GM21515 (cell line): ENCODE data around the gene OR52K2.
A peak's percentile ranks its signal among the peaks of the same experiment; 100 is the strongest.
"Not testable (repeated sequence)": the region's sequence is repeated elsewhere in the genome, so short reads cannot be mapped to it uniquely, and the experiment has no call there.

Experiments
- ATAC-seq: cut with Tn5 transposase; IDR thresholded peaks from one replicate; pipeline ENCODE4 v1.9.1; 2021; ENCODE audit not compliant: unreplicated experiment

OR52K2 gene

DNA sequence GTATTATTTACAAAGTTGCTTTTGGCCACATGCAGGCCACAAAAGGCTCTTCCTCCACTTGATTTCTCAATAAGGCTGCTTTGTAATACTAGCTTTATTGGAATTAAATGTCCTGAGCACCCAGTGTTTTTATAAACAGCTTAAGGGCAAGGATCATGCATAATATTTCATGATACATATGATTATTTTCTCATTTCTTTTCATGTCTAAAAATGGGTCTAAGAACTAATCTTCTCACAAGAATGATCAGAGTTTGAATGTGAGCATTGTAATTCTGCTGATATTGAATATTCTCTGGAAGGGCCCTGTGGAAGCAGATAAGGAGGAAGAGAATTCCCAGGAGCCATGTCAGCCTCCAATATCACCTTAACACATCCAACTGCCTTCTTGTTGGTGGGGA is at the start of gene OR52K2:
TSS of gene OR52K2 (plus strand) at position 301 of the 400 bp plus-strand sequence. CDS start at position 346, 45 bp downstream.
- ATAC-seq = no peak

DNA sequence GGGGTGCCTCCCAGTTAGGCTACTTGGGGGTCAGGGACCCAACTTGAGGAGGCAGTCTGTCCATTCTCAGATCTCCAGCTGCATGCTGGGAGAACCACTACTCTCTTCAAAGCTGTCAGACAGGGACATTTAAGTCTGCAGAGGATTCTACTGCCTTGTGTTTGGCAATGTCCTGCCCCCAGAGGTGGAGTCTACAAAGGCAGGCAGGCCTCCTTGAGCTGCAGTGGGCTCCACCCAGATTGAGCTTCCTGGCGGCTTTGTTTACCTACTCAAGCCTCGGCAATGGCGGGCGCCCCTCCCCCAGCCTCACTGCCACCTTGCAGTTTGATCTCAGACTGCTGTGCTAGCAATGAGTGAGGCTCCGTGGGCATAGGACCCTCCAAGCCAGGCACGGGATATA is 42.9 kb upstream of the OR52K2 start:
- ATAC-seq = not testable (repeated sequence)

DNA sequence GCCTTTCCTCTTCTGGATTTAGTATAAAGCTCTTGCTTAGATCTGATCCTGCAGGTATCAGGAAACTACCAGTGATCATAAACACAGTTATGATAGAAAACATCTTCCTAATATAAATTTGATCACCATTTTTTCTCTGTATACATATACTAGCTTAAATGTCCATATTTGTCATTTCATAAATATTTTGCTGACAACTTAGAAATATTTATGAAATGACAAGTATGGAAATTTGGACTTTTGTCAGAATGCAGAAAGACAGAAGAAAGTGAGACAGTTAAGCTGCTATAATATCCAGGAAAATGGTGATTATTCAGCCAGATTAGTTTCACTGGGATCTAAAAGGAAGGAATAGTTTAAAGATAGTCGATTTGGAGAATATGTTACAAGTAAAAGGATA is 32.8 kb upstream of the OR52K2 start:
- no peak for ATAC-seq

DNA sequence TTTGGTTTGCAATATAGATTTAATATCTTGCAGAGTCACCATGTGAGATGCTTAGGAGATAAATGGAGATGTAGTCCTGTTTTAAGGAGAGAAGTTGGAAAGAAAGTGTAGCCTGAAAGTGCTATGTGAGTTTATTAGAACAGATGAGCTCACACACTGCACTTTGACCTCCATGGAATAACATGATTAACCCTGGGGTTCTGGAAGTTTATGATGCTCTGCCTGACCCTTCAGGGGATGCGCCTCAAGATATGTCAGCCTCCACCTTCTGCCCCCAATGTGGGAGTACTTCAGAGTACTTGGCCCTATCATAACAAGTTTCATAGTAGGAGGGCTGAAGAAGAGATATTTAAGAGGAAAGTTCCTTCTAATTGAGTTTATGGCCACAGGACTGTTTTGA is 32.3 kb upstream of the OR52K2 start:
- ATAC-seq = no peak

DNA sequence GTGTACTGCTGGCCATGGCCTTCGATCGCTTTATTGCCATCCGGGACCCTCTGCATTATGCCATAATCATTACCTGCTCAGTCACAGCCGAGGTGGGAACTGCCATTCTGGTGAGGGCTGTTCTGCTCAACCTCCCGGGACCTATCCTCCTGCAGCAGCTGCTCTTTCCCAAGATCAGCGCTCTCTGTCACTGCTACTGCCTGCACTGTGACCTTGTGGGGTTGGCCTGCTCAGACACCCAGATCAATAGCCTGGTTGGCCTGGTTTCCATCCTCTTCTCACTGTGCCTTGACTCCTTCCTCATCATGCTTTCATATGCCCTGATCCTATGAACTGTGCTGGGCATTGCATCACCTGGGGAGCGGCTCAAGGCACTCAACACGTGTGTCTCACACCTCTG is 30.7 kb upstream of the OR52K2 start:
- ATAC-seq = no peak

DNA sequence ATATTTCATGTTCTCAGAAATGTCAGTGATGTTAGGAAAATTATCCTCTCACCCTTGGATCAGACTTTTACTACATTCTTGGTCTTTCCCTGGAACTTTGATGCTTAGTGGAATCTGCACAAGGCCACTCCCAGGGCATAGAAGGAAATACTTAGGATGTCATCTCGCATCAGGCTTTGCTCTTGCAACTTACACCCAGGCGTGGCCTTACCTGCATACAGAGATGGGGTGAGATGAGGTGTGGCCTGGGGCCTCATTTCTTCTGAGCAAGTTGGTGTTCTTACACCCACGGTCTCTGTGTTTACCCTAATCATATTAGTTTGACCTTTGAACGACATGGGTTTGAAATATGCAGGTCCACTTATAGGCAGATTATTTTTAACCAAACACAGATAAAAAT is 19.0 kb upstream of the OR52K2 start:
- no peak for ATAC-seq

DNA sequence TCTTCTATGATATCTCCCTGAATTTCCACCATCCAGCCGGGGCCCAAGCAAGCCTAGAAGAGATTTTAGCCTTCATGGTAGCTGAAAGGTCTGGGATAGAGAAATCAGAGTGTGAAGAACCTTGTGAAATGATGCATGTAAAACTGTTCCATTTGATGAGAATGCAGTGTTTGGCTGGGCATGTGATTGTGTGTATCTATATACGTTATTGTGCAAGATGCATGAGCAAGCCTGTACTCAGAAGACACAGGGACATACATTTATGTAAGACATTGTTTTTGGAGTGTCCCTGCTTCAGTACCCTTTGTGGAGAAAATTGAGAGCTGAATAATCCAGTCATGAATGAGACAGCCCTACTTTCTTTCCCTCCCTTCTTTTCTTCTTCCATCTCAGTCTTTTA is 15.2 kb upstream of the OR52K2 start:
- no peak for ATAC-seq

DNA sequence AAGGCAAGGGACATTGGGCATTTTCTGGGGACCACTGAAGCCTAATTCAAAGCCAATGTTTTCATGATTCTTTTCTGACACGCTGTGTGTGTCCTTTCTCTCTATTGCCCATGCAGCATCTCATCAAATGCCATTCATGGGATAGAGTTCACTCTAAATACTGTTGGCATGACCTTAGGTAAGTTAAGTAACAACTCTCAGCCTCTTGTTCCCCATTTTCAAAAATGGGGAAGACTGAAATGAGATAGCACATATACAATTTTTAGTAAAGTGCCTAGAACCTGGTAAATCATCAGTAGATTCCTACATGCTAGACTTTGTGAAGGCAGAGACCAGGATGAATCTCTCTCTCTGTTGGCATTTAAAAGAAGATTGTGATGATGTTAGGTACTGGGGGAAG is 12.7 kb upstream of the OR52K2 start:
- ATAC-seq = no peak

DNA sequence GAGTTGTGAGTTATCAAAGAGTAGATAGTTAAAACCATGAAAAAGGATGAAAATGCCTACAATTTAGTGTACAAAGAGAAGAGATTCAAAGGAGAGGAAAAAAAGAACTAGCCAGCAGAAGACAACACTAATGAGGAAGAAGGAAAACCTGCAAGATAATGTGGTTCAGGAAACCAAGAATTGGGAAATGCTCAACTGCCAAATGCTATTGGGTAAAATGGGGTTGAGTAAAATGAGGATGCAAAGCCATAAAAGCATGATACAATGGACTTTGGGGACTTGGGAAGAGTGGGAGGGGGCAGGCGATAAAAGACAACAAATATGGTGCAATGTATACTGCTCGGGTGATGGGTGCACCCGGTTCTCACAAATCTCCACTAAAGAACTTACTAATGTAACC is 7.6 kb upstream of the OR52K2 start:
- ATAC-seq = no peak

DNA sequence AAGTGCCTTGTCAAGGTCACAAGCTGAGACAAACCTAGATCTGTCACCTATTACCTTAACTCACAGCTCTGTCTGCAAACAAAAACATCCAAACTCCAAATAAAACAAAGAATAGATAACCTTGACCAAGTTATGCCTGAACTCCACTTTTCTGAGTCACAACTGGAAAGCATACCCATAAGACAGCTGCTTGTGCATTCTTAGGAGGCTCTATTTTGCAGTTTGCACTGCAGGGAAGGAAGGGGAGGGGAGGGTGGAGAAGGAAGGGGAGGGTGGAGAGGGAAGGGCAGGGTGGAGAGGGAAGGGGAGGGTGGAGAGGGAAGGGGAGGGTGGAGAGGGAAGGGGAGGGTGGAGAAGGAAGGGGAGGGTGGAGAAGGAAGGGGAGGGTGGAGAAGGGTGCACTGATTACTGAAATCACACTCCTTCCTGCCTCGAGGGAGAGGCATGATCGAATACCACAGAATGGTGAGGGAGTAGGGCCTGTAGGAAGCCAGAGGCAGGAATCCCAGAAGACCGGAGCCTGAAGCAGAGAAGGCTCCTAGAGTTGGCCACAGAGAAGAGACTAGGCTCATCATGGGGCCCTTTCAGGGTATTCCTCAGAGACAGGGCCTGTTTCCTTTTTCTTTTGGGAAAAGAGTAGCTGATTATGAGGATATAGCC is 5.7 kb upstream of the OR52K2 start:
- ATAC-seq = no peak

DNA sequence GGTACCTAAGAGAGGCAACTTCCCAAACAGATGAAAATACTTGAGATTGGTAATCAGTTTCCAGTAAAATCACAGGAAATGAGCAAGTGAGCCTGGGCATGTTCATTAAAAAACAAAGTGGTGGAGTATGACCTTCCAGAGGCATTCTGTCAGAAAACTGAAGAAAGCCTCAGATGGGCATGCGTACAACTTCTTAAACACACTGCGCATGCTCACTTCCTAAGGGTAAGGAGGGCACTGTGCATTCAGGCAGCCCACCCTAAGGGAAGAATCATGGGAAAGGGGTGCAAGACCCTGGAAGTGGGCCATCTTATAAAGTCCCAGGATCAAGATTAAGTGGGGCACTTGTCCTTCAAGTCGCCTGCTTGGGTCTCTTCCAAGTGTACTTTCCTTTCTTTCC is 4.0 kb downstream of the OR52K2 start:
- ATAC-seq = no peak

DNA sequence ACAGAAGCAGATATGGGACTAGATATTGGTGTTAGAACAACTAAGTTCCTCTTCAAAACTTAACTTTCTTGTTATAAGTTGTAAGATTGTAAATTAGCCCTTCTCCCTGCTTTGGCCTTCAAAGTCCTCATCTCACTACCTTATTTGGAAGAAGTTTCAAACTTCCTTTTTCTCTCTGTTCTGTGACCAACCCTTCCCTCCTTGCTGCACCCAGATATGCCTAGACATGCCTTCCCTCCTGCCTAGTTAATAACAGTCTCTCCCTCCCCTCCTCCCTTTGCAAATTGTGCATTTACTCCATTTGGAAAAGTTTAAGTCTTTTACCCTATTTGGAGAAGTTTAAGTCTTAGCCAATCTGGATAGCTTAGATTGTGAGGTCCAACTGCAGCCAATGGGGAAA is 4.9 kb downstream of the OR52K2 start:
- no peak for ATAC-seq

DNA sequence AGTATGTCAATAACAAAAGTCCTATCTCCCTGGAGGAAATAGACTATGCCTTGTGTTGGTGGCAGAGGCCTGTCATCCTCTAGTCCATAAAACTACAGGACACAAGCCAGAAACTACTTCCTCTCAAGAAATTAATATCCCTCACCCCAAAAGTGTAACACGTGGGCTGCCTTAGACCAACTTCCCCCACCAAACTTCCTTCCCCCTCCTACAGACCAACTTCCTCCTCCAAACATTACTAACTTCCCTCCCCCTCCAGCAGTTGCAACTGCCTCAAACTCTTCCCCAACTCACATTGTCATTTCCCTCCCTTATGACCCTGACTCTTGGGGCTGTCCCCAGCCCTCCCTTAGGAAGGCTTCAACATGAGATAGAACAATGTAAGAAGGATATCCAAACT is 6.3 kb downstream of the OR52K2 start:
- no peak for ATAC-seq

DNA sequence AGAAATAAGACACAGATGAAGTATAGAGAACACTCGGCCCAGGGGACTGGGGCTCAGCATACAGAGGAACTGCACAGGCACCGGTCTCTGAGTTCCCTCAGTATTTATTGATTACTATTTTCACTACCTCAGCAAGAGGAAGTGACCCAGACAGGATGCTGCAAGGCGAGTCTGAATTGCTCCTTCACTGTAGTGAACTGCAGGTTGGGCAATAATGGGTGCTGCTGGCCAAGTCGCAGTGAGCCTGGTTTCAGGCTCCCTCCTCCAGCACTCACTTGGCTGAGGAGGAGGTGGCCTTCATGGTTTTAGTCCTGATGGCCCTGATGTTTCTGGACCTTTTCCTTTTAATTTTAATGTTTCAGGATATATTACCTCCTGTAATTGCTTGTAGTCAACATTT is 10.4 kb downstream of the OR52K2 start:
- peak; percentile 61 for ATAC-seq

DNA sequence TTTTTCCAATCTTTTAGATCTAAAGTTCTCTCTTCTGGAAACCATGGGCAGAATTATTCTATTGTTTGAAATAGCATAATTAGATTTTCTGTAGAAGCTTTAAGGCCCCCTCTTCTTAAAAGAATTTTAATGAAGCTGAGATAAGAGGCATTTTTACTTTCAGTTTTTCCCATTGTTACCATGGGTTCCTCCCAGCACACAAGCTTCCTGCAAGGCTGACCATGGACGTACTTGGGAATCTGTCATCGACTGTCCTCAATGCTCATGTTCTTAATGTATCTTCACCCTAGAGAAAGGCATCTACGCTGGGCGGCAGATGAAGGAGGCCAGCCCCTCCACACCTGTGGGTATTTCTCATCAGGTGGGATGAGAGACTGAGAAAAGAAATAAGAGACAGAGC is 11.1 kb downstream of the OR52K2 start:
- no peak for ATAC-seq

DNA sequence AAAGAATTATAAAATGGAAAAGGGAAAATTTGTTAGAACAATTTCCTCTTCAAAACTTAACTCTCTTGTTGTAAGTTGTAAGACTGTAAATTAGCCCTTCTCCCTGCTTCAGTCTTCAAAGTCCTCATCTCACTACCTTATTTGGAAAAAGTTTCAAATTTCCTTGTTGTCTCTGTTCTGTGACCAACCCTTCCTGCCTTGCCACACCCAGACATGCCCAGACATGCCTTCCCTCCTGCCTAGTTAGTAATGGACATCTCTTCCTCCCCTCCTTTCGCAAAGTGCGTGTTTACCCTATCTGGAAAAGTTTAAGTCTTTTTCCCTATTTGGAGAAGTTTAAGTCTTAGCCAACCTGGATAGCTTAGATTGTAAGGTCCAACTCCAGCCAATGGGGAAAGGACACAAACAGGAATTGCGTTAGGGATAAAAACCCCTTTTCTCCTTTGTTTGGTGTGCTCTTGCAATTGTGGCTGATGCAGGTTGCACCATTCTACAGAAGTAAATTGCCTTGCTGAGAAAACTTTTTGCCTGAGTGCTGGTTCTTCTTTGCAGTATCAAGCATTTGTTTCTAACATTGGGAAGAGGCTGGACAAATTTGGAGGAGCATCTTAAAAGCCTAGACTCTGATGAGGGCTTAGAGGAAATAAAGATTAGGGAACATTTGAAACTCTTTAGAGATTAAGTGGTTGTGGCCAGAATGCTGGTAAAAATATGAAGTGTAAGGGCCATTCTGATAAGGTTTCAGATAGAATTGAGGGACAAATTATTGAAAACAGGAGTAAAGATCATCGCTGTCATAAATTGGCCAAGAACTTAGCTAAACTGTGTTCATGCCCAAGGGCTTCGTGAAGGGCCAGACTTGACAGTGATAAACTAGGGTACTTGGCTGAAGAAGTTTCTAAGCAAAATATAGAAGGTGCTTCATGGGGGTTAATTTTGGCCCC is 15.4 kb downstream of the OR52K2 start:
- no peak for ATAC-seq

DNA sequence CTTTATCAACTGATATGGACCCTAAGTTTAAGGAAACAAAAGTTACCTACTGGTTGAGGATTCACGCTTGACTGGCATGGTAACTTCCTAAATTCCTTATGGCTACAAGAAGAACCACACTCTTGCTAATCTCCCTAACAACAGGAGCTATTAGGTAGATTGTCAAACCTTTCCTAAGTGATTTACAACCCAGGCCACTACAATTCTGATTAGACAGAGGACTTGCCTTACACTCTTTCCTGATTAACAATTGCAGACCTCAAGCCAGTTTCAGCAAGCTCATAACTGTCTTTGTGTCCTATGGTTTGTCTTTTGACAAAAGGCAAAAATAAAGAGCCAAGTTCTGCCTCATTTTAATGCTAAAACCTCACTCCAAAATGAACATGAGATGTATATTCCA is 16.3 kb downstream of the OR52K2 start:
- ATAC-seq = no peak

DNA sequence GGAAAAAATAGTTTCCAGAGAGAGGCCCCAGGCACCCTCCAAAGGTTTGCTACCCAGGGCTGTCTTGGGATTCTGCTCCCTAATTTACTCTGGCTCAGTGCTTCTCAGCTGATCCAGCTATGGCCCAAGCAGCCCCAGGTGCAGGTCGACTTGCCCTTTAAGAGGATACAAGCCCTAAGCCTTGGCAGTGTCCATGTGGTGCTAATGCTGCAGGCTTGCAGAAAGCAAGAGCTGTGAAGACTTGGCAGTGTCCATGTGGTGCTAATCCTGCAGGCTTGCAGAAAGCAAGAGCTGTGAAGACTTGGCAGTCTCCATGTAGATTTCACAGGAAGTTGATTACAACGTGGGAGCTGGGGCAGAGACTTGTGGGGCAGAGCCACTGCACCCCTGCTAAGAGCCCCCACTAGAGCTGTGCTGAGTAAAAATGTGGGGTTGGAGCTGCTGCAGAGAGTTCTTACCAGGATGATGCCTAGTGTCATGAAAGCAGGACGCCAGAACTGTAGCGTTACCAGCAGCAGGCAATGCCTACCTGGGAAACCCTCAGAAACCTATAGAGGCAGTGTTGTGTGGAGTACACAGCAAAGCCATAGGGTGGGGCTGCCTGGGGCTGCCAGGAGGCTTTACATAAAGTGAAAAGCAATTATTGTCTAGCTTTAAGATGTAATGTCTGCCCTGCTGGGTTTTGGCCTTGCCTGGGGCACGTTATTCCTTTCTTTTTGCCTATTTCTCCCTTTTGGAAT is 17.2 kb downstream of the OR52K2 start:
- no peak for ATAC-seq

DNA sequence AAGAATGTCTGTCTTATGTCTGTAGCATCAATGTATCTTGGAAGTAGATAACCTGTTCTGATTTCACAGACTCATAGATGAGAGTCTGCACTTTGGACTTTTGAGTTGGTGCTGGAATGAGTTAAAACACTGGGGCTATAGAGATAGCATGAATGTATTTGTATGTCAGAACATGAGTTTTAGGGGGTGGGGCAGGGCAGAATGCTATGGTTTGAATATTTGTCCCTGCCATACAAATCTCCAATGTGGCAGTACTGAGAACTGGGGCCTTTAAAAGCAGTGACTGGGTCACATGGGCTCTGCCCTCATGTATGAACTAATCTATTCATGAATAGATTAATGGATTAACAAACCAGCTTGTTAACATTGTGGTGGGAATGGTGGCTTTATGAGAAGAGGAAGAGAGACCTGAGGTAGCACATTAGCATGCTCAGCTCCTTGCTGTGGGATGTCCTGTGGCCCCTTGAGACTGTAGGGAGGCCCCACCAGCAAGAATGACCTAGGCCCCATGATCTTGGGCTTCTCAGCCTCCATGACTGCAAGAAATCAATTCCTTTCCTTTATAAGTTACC is 17.9 kb downstream of the OR52K2 start:
- no peak for ATAC-seq

DNA sequence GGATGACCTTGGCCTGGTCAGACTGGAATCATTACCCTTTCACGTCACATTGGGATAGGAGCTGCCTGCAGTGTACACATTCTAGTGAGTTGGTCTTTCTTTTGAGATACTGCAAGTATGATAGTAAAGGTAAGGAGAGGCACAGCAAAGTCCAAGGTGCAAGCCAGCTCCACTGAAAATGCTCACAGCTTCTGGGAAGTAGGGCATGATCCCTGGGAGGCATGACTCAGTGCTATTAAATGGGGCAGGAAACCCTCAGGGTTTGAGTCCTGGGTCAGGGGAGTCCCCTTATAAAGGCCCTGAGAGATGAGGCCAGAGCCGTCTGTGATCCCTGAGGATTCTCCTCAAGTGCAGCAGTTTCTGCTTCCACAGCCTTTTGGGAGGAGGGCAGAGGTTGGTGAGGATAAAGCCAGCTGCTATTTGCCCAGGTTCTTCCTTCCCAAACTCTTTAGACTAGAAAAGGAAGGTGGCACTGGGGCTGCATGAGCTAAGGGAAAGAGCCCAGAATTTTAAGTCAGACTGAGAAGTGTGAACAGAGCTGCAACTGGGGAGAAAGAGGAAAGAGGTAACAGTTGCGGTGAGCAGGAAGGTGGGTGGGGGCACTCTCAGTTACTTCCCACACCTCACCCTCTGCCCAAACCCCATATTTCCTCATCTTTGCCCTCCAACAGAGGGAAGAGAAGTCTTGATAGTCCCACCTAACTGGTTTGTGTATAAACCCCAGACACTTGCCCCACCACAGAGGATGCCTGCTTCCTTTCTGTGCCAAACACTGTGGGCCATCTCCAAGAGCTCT is 18.9 kb downstream of the OR52K2 start:
- ATAC-seq = no peak

DNA sequence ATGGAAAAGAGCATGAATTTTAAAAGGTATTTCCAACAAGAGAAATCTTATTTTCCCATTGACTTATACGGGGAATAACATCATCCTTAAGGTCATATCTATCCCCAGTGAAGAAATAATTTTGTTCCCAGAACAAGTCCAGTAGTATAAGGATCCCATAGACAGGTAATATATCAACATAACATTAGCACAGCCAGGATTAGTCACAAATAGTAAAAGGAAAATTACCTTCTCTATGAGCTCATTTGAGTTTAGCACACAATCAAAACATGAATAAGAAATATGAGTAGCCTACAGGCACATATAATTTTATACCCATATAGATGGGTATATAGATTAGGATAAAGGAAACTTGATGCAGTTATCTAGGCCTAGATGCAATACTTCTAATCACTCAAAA is 30.5 kb downstream of the OR52K2 start:
- ATAC-seq = no peak
